CD4-positive, alpha-beta T cell treated with Interleukin-17A for 1 hour (primary cell): ENCODE measurements around the gene CEBPA.

Experiments
- DNase-seq: peaks from one replicate; pipeline ENCODE4 v3.0.0-alpha.2; 2020

The CEBPA gene

DNA sequence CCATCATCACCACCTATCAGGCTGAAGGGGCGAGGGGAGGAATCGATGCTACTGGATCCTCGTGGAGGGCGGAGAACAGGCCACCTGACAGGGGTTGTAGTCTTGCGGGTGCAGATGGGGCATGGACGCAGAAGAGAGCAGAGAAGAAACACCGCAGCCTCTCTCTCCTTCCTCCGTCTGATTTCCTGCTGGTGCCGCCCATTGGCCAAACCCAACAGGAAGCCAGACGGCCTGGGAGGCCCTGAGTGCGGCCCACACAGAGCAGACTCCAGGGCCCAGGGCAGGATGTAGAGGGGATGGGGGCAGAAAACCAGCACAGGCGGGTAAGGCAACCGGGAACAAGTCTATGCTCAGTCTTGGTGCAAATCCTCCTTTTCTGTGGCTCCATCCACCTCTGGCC is 15.4 kb downstream of the CEBPA start:
- peak; percentile 24 for DNase-seq

DNA sequence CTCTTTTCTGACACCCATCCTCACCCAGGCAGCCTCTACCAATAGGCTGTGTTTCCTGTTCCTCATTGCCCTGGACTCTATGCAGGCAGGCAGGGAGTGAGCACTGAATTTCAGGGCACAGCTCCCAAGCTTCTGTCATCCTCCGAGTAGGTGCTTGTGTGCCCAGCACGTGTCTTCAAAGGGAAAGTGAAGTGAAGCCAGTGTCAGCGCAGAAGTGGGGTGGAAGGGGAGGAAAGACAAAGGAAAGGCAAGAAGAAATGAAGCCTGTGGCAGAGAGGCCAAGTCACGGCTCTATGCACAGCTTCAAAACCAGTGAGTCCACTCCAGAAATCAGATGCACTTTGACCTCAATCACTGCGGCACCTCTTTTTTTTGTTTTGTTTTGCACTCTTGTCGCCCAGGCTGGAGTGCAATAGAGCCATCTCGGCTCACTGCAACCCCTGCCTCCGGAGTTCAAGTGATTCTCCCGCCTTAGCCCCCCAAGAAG is 16.9 kb downstream of the CEBPA start:
- no peak for DNase-seq

DNA sequence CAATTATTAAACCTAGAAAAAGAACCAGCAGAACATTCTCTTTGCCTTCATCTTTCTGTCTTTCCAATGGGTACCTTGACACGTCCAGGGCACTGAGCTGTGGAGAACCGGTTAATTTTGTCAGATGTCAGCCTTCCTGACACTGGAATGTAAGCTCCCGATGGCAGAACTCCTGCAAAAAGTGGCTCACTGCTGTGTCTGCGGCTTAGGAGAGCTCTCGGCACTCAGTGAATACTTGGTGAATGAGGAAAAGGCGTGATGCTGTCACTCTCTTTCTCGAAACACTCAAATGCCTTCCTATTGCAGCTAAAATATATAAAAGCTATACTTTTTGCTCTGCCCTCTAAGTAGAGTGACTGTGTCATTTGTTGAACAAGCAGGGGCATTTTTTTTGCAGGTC is 17.6 kb downstream of the CEBPA start:
- no peak for DNase-seq

DNA sequence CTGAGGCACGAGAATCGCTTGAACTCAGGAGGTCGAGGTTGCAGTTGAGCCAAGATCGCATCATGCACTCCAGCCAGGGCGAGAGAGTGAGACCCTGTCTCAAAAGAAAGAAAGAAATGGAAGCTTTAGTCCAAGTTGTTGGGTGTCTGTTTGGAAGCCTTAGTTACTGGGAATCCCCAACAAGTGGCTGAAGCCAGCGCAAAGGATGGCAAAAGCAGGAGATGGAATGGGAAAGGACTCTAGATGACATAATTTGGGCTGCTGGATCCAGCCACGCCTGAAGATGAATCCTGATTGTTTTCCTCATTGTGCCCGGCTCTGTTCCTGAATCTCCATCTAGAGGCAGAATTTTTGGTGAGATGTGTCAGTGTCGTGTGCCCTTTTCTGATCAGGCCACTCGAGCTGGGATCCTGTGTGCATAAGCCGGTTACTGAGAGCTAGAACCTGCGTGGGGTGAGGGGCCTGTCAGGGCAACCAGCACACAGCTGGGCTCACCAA is 18.1 kb downstream of the CEBPA start:
- no peak for DNase-seq

DNA sequence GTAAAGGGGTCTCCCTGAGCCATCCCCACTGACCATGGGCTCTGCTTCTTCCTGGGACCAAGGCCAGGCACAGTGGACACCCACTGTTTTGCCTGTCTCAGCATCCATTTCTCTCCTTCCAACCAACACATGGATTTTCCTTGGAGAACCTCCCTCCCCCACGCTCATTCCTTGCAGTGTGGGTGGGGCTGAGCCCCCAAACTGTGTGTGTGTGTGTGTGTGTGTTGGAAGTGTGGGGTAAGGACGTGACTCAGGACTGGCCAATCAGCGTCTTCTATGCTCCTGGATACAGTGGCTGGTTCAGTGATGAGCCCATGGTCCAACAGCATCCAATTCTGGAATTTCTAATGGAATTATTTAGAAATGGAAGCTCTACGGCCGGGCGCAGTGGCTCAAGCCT is 18.7 kb downstream of the CEBPA start:
- no peak for DNase-seq

DNA sequence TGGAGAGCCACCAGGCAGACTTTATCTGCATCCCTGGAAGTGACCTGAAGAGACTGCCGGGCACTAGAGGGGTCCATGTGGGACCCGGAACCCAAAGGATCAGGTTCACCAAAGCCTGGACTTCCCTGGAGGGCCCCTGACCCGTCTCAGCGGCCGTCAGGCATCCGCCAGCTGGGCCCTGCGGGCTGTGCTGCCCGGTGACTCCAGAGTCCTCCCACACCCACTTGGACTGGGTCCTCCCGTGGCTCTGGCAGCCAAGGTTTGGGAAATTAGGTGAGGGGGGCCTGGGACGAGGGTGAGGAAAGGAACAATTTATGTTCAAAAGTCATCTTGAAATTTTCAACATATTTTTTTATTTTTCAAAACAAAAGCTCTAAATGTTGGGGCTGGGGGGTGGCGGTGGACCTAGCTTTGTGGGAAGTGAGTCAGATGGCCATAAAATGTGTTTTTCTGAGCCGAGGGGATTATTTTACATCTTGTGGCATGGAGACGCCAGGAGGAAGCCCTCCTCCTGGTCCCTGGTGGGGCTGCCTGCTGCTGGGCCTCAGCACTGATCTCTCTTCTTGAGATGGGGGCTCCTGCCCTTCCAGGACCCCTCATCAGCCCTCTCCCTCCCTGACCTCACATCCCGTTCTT is 20.2 kb downstream of the CEBPA start:
- DNase-seq: no peak

DNA sequence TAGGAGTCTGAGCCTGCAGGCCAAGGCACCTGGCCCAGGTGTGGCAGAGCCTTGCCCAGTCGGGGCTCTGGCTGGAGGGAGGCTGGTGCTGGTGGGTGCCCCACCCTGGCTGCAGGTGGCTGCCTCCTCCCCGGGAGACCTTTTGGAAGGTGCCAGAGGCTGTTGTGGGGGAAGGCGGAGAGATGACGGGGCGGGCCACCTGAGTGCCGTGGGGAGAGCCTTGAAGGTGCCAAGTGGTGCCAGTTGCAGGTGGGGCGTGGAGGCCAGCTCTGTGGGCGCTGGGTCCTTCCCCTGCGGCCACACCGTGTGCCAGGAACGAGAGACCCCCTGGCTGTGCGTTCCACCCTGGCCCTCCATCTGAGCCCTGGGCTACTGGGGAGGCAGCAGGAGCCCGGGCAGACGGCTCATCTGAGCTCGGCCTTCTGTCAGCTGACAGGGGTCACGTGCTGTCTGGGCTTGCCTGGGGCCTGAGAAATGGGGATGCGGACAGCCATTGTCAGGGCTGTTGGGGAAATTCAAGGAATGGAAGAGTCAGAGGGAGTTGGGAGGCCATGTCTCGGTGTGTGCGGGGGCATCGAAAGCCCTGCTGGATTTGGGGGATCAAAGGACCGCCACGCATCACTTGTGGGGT is 20.9 kb downstream of the CEBPA start:
- DNase-seq: no peak

DNA sequence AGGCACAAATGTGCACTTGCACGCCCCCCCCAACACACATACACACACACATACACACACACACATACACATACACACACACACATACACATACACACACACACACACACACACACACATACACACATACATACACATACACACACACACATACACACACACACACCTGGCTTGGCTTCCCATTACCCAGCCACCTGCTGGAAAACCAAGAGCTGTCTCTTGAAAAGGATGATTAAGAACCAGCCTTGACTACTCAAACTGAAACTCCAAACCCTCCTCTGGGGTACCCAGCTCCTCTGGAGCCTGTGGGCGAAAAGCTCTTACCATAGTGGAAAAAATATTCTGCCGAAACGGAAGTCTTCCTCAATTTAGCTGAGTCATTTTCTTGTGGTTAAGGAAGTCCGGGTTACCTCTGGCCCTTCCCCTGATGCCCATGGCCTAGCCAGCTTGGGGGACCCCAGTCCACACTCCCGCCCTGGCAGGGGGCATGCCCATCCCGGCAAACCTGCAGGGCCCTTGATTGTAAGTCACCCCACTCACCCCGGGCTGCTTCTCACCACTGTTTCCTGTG is 21.9 kb downstream of the CEBPA start:
- DNase-seq: no peak

DNA sequence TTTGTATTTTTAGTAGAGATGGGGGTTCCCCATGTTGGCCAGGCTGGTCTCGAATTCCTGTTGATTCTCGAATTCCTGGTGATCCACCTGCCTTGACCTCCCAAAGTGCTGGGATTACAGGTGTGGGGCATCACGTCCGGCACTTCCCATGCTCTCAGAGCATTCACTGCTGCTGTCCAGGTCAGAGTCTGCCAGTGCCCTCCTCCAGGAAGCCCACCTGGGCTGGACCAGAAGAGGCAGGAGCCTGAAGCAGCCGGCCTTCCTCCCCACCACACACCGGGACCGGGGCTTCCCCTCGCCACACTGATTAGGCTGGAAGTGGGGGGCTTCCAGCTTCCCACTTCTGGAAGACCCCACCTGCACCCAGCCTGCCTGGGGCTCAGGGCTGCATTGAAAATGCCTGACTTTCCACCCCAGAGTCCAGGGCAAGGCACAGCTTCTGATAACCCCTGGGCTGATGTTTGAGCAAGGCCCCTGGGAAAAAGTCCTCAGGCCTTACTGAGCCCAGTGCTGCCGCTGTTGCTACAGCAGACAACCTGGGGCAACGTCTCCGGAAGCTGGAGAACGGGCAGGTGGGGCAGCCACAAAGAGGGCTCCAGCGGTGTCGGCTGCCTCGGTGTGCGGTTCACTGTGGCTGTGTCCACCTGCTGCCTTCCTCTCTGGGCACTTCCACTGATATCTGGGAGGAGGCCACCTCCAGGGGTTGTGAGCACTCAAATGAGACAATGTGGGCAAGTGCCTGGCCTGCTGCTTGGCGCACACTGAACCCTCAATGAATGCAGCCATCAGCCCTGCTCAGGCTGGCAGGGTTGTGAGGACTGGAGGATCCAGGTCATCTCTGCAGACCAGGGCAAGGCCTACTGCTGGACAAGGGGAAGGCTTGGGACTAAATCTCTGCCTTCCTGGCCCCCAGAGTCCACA is 22.6 kb downstream of the CEBPA start:
- DNase-seq: no peak

DNA sequence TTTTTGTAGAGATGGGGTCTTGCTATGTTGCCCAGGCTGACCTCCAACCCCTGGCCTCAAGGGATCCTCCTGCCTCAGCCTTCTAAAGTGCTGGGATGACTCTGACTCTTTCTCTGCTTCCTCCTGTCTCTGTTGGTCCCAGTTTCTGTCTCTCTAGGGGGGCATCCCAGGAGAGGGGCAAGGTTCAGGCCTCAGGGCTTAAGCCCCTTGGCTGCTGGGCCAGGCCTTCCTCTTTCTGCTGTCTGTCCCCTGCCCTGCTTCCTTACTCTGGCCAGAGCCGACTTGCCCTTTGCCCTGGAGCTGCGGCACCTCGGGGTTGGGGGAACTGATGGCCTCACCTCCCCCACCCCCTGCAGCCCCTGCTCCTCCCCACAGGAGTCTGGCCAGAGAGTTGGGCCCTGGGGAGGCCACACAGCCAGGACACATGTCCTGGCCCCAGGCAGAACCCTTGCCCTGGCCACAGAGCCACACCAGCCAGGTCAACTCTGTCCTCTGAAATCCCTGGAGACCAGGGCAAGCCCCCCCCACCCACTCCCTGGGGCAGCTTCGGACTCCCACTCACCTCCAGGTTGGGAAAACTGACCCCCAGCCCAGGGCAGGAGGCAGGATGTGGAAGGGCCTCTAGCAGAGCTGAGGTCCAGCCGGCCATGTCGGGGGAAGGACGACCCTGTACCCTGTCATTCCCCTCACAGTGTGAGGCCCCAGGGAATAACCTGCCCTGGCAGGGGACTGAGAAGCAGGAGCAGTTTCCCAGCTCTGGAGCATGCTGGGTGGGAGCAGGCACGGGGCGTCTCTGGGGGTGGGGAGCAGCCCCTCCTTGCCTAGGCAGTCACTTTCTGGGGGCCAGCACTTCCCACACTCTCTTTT is 23.7 kb downstream of the CEBPA start:
- DNase-seq: no peak

DNA sequence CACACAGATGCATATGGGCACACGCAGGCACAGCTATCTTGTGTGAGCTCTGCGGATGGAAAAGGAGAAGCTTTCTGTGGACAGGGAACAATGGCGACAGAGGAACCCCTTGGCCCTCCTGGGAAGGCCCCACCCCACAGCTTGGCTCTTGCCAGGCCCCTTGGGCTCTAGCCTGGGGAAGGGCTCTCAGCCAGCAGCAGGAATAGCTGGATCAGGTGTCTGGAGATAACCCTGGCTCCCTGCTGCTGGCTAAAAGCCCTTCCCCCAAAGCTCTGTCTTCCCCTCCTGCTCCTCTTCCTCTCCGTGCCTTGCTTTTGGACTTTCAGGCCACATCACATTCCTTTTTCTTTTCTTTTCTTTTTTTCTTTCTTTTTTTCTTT is 24.3 kb downstream of the CEBPA start:
- no peak for DNase-seq

DNA sequence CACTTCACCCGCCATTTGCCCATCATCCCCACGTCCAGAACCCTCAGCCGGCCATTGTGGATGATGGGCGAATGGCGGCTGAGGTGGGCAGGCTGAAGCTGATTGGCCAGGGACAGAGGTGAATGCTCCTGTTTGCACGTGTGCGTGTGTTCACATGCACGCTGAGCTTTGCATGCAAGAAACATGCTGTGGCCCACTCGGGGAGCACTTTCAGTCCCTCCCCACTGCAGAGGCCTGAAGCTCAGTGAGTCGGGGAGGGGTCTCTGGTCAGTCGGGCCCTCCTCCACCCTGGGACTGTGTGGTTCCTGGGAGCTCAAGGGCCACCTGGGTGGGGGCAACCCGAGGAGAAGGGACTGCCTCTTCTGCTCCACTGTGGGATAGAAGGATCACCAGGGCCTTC is 24.9 kb downstream of the CEBPA start:
- DNase-seq: no peak

DNA sequence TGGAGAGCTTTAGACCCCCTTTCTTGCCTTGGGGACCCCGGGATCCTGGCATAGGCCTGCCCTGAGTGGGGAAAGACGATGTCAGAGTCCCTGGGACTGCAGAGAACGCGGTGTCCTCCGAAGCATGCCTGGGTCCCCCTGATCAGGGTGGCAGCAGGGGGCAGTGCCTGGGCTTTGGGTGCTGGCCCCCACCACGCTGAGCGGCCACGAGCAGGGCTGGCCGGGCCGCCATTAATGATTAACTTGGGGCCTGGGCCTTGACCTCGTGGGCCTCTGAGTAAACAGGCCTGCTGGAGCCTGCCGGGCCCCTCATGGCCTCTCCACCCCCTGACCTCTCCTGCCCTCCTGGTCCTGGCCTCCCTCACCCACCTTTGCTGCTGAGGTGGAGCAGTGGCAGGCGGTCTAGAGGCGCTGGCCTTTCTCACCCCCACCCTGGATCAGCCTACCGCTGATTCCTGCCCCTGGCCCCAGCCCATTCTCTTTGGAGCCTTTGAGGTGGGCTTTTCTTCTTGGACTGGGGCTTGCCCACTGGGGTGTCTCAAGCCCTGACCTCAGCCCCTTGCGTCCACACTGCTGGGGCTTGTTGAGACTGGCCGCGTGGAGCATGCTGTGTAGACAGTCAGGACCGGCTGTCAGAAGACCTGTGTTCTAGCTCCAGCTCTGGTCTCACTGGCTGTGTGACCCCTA is 26.3 kb downstream of the CEBPA start:
- no peak for DNase-seq

DNA sequence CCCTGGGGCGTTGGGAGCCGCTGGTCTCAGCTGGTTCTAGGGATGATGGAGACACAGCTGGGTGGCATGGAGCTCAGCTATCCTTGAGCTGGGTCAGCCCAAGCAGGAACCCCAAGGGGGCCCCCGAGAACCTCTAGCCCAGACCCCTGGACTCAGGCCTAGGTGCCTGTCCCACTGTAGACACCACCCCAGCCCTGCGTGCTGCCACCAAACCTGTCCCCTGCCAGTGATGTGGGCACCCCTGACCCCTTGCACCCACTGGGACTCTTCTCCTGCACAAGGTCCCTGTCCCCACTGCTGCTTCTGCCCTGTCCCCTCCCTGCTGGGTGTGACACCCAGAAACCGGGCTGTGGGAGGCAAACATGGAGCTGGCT is 26.8 kb downstream of the CEBPA start:
- no peak for DNase-seq

DNA sequence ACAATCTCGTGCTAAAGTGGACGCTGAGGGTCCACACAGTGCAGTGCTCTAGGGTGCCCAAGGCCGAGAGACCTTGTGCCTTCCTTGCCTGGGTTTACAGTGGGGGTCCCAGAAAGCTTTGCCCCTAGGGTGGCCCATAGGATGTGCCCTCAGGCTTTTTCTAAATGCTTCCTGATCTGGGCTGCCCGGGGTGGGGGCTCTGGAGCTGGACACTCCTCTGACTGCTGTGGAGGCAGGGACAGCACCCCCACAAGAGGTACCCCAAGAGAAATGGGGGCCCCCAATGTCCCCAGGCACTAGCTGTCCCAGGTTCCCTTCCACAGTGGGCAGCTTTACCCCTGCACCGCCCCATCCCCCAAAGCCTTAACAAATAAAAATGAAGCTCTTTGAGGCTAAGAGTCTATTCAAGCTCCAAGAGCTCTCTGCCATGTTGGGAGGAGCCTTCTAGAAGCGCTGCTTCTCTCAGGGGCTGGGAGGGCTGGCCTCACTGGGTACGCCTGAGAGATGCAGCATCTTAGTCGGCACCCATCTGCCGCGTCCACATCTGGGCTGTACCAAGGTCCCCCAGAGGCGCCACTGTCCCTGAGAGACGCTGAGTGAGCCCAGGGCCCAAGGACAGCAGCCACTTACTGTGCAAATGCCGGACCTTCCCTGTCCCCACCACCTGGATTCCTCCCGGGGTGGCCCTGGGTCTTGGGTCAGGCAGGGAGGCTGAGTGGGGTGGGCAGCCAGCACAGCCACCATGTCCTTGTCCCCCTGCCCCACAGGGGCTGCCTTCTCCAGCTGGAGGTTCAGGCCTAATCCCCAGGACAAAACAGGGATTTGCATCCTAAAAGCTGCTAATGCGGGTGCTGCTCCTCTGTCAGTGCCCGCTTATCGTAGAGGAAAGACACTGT is 27.4 kb downstream of the CEBPA start:
- no peak for DNase-seq

DNA sequence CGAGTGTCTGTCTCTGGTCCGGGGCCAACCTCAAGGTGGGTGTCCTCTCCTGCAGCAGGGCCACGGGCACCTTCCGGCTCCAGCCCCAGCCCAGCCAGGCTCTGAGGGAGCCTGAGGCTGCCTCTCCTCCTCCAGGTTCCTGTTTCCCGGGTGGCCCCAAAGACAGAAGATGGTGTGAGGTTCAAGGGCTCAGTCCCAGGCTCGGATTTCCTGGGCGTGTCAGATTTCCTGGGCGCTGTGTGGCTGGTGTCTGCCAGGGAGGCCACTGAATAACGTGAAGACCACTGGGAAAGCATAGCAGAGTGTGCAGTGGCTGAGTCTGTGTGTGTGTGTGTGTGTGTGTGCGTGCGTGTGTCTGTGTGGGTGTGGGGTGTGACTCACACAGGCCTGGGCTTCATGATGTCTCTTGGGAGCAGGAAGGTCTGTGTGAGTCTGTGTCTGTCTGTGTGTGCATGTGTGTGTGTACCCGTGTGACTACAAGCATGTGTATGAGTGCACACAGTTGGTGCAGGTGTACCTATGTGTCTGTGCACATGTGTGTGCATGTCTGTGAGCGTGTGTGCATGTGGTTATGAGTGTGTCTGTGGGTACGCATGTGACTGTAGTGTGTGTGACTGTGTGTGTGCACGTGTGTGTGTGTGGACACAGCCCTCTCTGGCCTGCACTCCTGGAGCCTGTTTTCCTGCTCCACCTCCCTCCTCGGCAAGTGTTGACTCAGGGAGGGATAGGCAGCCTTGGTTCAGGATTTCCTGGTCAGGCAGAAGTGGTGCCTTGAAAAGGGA is 28.3 kb downstream of the CEBPA start:
- DNase-seq: peak; percentile 28

DNA sequence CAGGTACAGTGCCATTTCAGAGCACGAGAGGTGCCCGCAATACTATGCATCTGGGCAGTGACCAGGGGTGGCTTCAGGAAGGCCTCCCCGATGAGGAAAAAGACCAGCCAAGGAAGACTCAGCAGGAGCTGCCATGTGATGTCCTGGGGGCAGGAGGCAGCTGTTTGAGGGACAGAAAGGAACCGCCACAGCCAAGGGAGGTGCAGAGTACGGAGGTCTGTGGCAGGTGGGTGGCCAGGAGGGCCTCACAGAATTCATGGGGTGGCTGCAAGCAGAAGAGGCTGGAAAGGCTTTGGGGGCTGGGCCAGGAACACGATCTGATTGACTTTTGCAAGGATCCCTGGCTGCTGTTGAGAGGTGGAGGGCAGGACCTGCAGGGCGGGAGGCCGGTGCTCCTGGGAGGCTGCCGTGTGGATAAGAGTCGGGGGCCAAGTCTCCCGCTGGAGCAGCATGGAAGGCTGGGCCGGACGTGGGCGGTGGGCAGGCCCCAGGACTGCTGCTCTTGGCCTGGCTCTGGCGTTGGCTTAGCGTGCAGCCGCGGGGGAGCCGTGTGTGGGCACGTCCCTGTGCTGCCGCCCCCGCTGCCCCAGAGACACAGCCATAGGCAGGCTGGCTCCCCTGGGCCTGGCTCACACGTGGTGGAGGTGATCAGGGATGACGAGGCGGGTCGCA is 29.1 kb downstream of the CEBPA start:
- no peak for DNase-seq

DNA sequence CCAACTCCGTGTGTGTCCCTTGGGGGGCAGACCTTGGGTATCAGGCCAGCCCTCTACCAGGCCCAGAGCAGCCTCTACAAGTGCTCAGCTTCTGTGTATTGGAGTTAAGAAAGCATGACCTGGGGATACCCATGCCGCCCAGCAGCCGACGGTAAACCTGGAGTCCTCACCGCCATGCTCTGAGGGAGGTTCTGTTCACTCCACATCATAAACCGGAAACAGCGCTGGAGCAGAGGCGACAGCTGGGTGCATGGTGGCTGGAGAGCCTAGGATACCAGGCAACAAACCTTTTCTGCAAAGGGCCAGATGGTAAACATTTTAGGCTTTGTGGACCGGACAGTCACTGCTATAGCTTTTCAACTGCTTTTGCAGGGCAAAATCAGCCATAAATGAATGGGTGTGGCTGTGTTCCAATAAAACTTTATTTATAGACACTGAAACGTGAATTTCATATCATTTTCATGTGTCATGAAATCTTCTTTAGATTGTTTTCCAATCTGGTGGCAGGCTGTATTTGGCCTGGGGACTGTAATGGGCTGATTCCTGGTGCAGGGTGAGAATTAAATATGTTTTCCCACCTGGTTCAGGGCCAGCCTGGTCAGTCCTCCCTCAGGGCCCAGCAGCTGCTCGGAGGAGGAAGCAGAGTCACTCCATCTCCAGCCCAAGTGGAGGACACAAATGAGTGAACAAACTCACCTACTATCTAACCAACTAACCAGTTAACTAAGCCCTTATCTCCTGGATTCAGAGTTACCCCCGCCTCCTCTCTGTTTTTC is 30.9 kb downstream of the CEBPA start:
- DNase-seq: no peak
